ENCODE results near the gene NPAS3.

NPAS3 gene

DNA sequence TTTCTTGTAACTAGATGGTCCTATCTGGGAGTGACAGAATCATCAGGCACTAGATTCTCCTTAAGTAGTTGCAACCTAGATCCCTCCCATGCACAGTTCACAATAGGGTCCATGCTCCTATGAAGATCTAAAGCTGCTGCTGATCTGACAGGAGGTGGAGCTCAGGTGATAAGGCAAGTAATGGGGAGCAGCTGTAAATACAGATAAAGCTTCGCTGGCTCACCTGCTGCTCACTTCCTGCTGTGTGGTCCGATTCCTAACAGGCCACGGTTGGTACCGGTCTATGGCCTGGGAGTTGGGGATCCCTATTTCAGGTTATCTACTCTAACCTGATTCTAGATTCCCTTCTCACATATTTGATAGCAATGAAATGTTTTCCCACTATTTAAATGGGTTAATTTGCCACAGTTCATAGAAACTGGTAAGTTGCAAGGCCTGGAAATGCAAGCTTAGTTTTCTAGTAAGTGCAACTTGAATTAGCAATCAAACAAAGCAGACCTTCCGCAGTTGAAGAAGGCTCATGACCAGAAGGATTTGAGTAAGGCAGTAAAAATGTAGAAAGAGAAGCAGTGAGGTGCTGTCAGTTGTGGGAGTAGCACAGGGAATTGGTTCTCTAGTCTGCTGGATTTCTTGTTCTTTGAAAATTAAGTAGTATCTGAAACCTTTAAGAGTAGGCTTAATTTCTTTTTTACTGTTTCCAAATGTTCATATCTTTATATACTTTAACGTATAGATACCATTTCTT is 679.9 kb downstream of the NPAS3 start:
- Histone ChIP-seq H3K79me2 (ENCODE audit: low read length) (no peaks in the 10 kb centered on the region), H3K27me3 (ENCODE audit: low read depth, low read length) (no peaks in the 10 kb centered on the region), H2AFZ (ENCODE audit: low read depth, low read length) (no peak overlapping the region), H3K4me1 (ENCODE audit: low read length) (peaks cover 9% of the 10 kb centered on the region), H3K9me3 (ENCODE audit: insufficient read depth, low read length) (no peaks in the 10 kb centered on the region), H3K4me2 (ENCODE audit: low read length) (no peak overlapping the region), H3K4me3 (ENCODE audit: low read length) (no peak overlapping the region), H3K36me3 (replicated peaks; ENCODE audit: low read depth, low read length) (no peaks in the 10 kb centered on the region), H4K20me1 (ENCODE audit: insufficient read depth, low read length) (no peaks in the 10 kb centered on the region), H3K27ac (ENCODE audit: low read length) (no peak overlapping the region), H3K9ac (ENCODE audit: low read length) (no peak overlapping the region)
- TF ChIP-seq, protein P1, sequence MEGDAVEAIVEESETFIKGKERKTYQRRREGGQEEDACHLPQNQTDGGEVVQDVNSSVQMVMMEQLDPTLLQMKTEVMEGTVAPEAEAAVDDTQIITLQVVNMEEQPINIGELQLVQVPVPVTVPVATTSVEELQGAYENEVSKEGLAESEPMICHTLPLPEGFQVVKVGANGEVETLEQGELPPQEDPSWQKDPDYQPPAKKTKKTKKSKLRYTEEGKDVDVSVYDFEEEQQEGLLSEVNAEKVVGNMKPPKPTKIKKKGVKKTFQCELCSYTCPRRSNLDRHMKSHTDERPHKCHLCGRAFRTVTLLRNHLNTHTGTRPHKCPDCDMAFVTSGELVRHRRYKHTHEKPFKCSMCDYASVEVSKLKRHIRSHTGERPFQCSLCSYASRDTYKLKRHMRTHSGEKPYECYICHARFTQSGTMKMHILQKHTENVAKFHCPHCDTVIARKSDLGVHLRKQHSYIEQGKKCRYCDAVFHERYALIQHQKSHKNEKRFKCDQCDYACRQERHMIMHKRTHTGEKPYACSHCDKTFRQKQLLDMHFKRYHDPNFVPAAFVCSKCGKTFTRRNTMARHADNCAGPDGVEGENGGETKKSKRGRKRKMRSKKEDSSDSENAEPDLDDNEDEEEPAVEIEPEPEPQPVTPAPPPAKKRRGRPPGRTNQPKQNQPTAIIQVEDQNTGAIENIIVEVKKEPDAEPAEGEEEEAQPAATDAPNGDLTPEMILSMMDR (IDR thresholded peaks at IDR 0.05; ENCODE audit: low read depth, low read length) = no peak
- TF ChIP-seq EZH2phosphoT487 (IDR thresholded peaks at IDR 0.05; ENCODE audit: low read depth) = no peak

DNA sequence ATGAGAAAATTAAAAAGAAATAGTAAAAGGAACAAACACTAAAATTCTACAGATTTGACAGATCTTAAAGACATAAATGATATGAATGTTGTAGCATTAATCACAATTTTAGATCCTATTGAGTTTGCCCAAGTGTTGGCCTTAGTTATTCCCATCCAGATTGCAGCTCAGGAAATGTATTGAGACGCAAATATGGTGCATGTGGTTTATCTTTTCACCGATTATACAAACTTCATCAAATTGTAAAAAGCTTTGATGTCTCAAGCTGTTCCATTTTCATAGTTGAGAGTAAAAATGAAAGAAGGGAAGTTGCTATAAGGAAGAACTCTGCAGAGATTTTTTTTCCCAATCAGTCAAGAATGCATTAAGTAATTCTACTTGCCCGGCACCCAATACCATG is 683.8 kb downstream of the NPAS3 start:
- H3K9ac ChIP-seq (ENCODE audit: low read length) = no peak overlapping the region
- H3K4me3 ChIP-seq (ENCODE audit: low read length) = no peak overlapping the region
- H3K79me2 ChIP-seq (ENCODE audit: low read length) = no peaks in the 10 kb centered on the region
- H4K20me1 ChIP-seq (ENCODE audit: insufficient read depth, low read length) = no peaks in the 10 kb centered on the region
- no peaks in the 10 kb centered on the region for H3K27me3 ChIP-seq (ENCODE audit: low read depth, low read length)
- no peaks in the 10 kb centered on the region for H3K9me3 ChIP-seq (ENCODE audit: insufficient read depth, low read length)
- H3K36me3 ChIP-seq (replicated peaks; ENCODE audit: low read depth, low read length) = no peaks in the 10 kb centered on the region
- no peak overlapping the region for H3K4me2 ChIP-seq (ENCODE audit: low read length)
- no peak overlapping the region for H3K27ac ChIP-seq (ENCODE audit: low read length)
- TF ChIP-seq, protein P1 (IDR thresholded peaks at IDR 0.05; ENCODE audit: low read depth, low read length) = no peak
- no peak for TF ChIP-seq EZH2phosphoT487 (IDR thresholded peaks at IDR 0.05; ENCODE audit: low read depth)
- H2AFZ ChIP-seq (ENCODE audit: low read depth, low read length) = no peak overlapping the region
- H3K4me1 ChIP-seq (ENCODE audit: low read length) = no peaks in the 10 kb centered on the region

DNA sequence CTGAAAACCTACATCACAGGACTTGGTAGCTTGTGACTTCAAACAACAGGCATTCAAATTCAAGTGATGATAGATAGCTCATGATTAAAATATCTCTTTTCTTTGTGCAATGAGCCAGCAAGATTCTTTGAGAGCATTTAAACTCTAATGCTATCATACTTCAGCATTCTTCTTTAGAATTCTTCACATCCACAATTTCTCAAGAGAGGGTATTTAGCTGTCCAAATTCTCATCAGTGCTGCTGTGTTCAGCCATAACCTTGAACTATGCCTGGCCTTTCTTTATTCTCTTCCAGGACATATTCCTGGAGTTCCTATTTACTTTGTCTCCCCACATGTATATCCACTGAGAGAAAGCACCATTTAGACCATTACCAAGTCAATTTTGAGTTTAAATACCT is 691.1 kb downstream of the NPAS3 start:
- Histone ChIP-seq H3K9ac (ENCODE audit: low read length) (no peak overlapping the region), H3K36me3 (replicated peaks; ENCODE audit: low read depth, low read length) (no peaks in the 10 kb centered on the region), H4K20me1 (ENCODE audit: insufficient read depth, low read length) (no peaks in the 10 kb centered on the region), H3K4me3 (ENCODE audit: low read length) (no peak overlapping the region), H3K27ac (ENCODE audit: low read length) (no peak overlapping the region), H3K27me3 (ENCODE audit: low read depth, low read length) (no peaks in the 10 kb centered on the region), H3K4me2 (ENCODE audit: low read length) (no peak overlapping the region), H2AFZ (ENCODE audit: low read depth, low read length) (no peak overlapping the region), H3K4me1 (ENCODE audit: low read length) (no peaks in the 10 kb centered on the region), H3K79me2 (ENCODE audit: low read length) (no peaks in the 10 kb centered on the region), H3K9me3 (ENCODE audit: insufficient read depth, low read length) (no peaks in the 10 kb centered on the region)
- TF ChIP-seq, protein P1 (IDR thresholded peaks at IDR 0.05; ENCODE audit: low read depth, low read length) = no peak
- no peak for TF ChIP-seq EZH2phosphoT487 (IDR thresholded peaks at IDR 0.05; ENCODE audit: low read depth)

DNA sequence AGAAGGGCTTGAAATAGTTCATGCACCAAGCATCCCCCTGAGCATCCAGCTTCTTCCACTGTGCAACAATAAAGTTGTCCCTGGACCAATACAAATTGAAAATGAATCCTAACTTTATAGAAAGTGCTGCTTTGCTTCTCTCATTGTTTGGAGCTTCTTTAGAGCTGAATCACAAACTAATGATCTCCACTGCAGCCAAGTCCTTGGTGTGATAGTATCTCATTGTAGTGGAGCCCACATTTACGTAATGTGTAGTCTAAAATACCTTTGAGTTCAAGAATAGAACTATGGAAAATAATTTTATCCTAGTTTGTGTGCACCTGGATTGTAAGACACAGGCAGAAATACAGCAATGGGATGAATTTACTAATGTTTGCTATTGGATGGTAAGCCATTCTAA is 692.3 kb downstream of the NPAS3 start:
- Histone ChIP-seq H3K4me3 (ENCODE audit: low read length) (no peak overlapping the region), H3K4me1 (ENCODE audit: low read length) (no peaks in the 10 kb centered on the region), H4K20me1 (ENCODE audit: insufficient read depth, low read length) (no peaks in the 10 kb centered on the region), H3K4me2 (ENCODE audit: low read length) (no peak overlapping the region), H3K27ac (ENCODE audit: low read length) (no peak overlapping the region), H3K9ac (ENCODE audit: low read length) (no peak overlapping the region), H3K36me3 (replicated peaks; ENCODE audit: low read depth, low read length) (no peaks in the 10 kb centered on the region), H3K27me3 (ENCODE audit: low read depth, low read length) (no peaks in the 10 kb centered on the region), H3K9me3 (ENCODE audit: insufficient read depth, low read length) (no peaks in the 10 kb centered on the region), H3K79me2 (ENCODE audit: low read length) (no peaks in the 10 kb centered on the region), H2AFZ (ENCODE audit: low read depth, low read length) (no peak overlapping the region)
- no peak for TF ChIP-seq EZH2phosphoT487 (IDR thresholded peaks at IDR 0.05; ENCODE audit: low read depth)
- TF ChIP-seq, protein P1 (IDR thresholded peaks at IDR 0.05; ENCODE audit: low read depth, low read length) = no peak

Measured in OCI-LY3 (cell line).